Tibial nerve (tissue), 4 donors: ENCODE results near the gene TTC12. TPM values are rescaled to one million over a fixed set of nuclear protein-coding genes. Genes with fewer than 3 reads are reported as not detected.

Experiments
- DNase-seq, 2 donors: peaks; one replicate each; pipeline ENCODE4 v3.0.0-alpha.2; 2019; ENCODE audit warnings: low spot score in 2 of 2
- H3K27ac ChIP-seq, 4 donors: fragments of 200-600 bp; sonication (generic) in 3 of 4; one replicate each; pipeline ENCODE4 v1.5.1; 2017 to 2019; ENCODE audit warnings: mild to moderate bottlenecking in 1 of 4
- H3K27me3 ChIP-seq, 2 donors: fragments of 200-600 bp; sonication (generic) in 1 of 2; one replicate each; pipeline versions ENCODE4 v1.5.1 to v1.6.0; 2017 to 2019
- H3K36me3 ChIP-seq, 3 donors: fragments of 200-600 bp; sonication (generic); one replicate each; pipeline ENCODE4 v1.5.1; 2018 to 2019
- H3K4me1 ChIP-seq, 4 donors: fragments of 200-600 bp; sonication (generic) in 3 of 4; one replicate each; pipeline ENCODE4 v1.5.1; 2017 to 2019
- H3K4me3 ChIP-seq, 4 donors: fragments of 200-600 bp; sonication (generic) in 3 of 4; one replicate each; pipeline ENCODE4 v1.5.1; 2017 to 2019; ENCODE audit warnings: mild to moderate bottlenecking in 1 of 4, moderate library complexity in 1 of 4
- H3K9me3 ChIP-seq, 4 donors: fragments of 200-600 bp; sonication (generic) in 3 of 4; one replicate each; pipeline ENCODE4 v1.5.1; 2017 to 2019
- CTCF ChIP-seq, 5 experiments: fragments of 200-600 bp in 3 of 5; fragments of 450-650 bp in 2 of 5; sonication (generic) in 3 of 5; IDR thresholded peaks; one replicate each; pipeline ENCODE4 v1.5.1; 2016 to 2019; ENCODE audit warnings: antibody characterized with exemption in 5 of 5, mild to moderate bottlenecking in 3 of 5, moderate library complexity in 2 of 5
- EP300 ChIP-seq, 2 donors: sonication (generic); formaldehyde crosslinking; IDR thresholded peaks; one replicate each; pipeline ENCODE4 v1.6.1; 2017; ENCODE audit warnings: antibody characterized with exemption in 2 of 2, mild to moderate bottlenecking in 1 of 2
- POLR2A ChIP-seq, 2 donors: fragments of 450-650 bp; IDR thresholded peaks; one replicate each; pipeline ENCODE4 v1.6.1; 2017; ENCODE audit warnings: antibody characterized with exemption in 2 of 2, mild to moderate bottlenecking in 2 of 2, moderate library complexity in 2 of 2
- WGBS, 2 donors: methylation state at CpG; one replicate each; pipeline ENCODE4 v1.1.5; 2018; 5-methylcytosine and 5-hydroxymethylcytosine counted together
- total RNA-seq, 4 donors: library from RNA; depleted of rRNA; stranded (reverse); fragments of >200 nt; gene quantifications; one replicate each; pipeline ENCODE4 v1.1.0, GENCODE V29; 2016

TTC12 gene
- total RNA-seq, 4 donors from 2014 or later, result 10.2 to 29.7 (median 23.9) TPM

- no peak for DNase-seq
- WGBS, 2 donors, result 98% methylated on average over 3 of the region's 3 CpGs
- Histone ChIP-seq H3K27me3 (no peaks in the 10 kb centered on the region), H3K9me3 (no peaks in the 10 kb centered on the region), H3K4me1 (peaks cover 0 to 5% (median 0%) of the 10 kb centered on the region in 4 donors), H3K4me3 (no peak overlapping the region), H3K36me3 (no peaks in the 10 kb centered on the region), H3K27ac (no peak overlapping the region)
- TF ChIP-seq POLR2A (IDR thresholded peaks at IDR 0.05), result no peak
- TF ChIP-seq EP300 (IDR thresholded peaks at IDR 0.05), result no peak
- no peak for TF ChIP-seq CTCF (IDR thresholded peaks at IDR 0.05)
Measured at GRCh38 chr11:113286009-113286408, 28.4 kb upstream of the TTC12 start.

GRCh38 chr11:113286509-113287497 is 27.6 kb upstream of the TTC12 start:
- no peaks in the 10 kb centered on the region for H3K27me3 ChIP-seq
- H3K27ac ChIP-seq, result no peak overlapping the region
- H3K9me3 ChIP-seq, result no peaks in the 10 kb centered on the region
- no peak for DNase-seq
- H3K36me3 ChIP-seq, result no peaks in the 10 kb centered on the region
- 82 to 84% methylated on average over 11 of the region's 11 CpGs for WGBS, 2 donors
- H3K4me1 ChIP-seq, result peaks cover 0 to 5% (median 0%) of the 10 kb centered on the region in 4 donors
- no peak for TF ChIP-seq POLR2A (IDR thresholded peaks at IDR 0.05)
- TF ChIP-seq CTCF (IDR thresholded peaks at IDR 0.05), result no peak
- TF ChIP-seq EP300 (IDR thresholded peaks at IDR 0.05), result no peak
- H3K4me3 ChIP-seq, result no peak overlapping the region

- no peak overlapping the region for H3K27ac ChIP-seq
- H3K4me3 ChIP-seq, result no peak overlapping the region
- no peaks in the 10 kb centered on the region for H3K36me3 ChIP-seq
- TF ChIP-seq POLR2A (IDR thresholded peaks at IDR 0.05) (no peak), EP300 (IDR thresholded peaks at IDR 0.05) (no peak), CTCF (IDR thresholded peaks at IDR 0.05) (no peak)
- H3K27me3 ChIP-seq, result no peaks in the 10 kb centered on the region
- WGBS, 2 donors, result 43 to 61% methylated on average over 3 of the region's 3 CpGs
- H3K9me3 ChIP-seq, result no peaks in the 10 kb centered on the region
- peaks cover 0 to 5% (median 0%) of the 10 kb centered on the region in 4 donors for H3K4me1 ChIP-seq
- no peak for DNase-seq
Measured at GRCh38 chr11:113287801-113288200, 26.6 kb upstream of the TTC12 start.

GRCh38 chr11:113288286-113288863 is 26.0 kb upstream of the TTC12 start:
- no peaks in the 10 kb centered on the region for H3K36me3 ChIP-seq
- H3K4me1 ChIP-seq, result peaks cover 0 to 5% (median 0%) of the 10 kb centered on the region in 4 donors
- H3K27ac ChIP-seq, result no peak overlapping the region
- H3K9me3 ChIP-seq, result no peaks in the 10 kb centered on the region
- no peak for TF ChIP-seq POLR2A (IDR thresholded peaks at IDR 0.05)
- no peak for TF ChIP-seq EP300 (IDR thresholded peaks at IDR 0.05)
- no peak for TF ChIP-seq CTCF (IDR thresholded peaks at IDR 0.05)
- 67 to 82% methylated on average over 6 of the region's 6 CpGs for WGBS, 2 donors
- DNase-seq, result no peak
- H3K27me3 ChIP-seq, result no peaks in the 10 kb centered on the region
- no peak overlapping the region for H3K4me3 ChIP-seq
